ENCODE results near the gene CARD18. TPM values are rescaled to one million over a fixed set of nuclear protein-coding genes. Genes with fewer than 3 reads are reported as not detected.
"Not testable (repeated sequence)": the region's sequence is repeated elsewhere in the genome, so short reads cannot be mapped to it uniquely, and the experiment has no call there.

Gene CARD18
- total RNA-seq, 1 experiment from 2014 or later = 8.1 TPM

- no peaks in the 10 kb centered on the region for H3K36me3 ChIP-seq (ENCODE audit: control insufficient read depth, insufficient read depth, low read length)
- H3K27me3 ChIP-seq (ENCODE audit: control insufficient read depth, insufficient read depth, low read length) = no peaks in the 10 kb centered on the region
- CTCF ChIA-PET = no interaction called here
- H3K27ac ChIP-seq (ENCODE audit: low read length) = no peak overlapping the region
- POLR2A ChIA-PET = no interaction called here
- no peaks in the 10 kb centered on the region for H3K4me1 ChIP-seq (ENCODE audit: control insufficient read depth, insufficient read depth, low read length)
- in situ Hi-C loops (cut with HindIII; ENCODE audit: low pct_unique_long_range_greater_than_20kb, low sequenced_read_pairs) (no loop called here), intact Hi-C loops (cut with micrococcal nuclease; ENCODE audit: unreplicated experiment) (no loop called here)
- no peak for DNase-seq (ENCODE audit: low read depth, low spot score)
- no TSS peak for BruUV-seq (replicated peaks)
- TF ChIP-seq REST (IDR thresholded peaks at IDR 0.05; ENCODE audit: insufficient read depth in 1 of 2, low read depth in 2 of 2, low read length in 1 of 2) (no peak), POLR2AphosphoS5 (IDR thresholded peaks at IDR 0.05; ENCODE audit: low read depth, low read length) (no peak)
- ATAC-seq = no peak
- no peaks in the 10 kb centered on the region for H3K9me3 ChIP-seq (ENCODE audit: control insufficient read depth, insufficient read depth, low read depth, low read length)
- no peak overlapping the region for H3K4me3 ChIP-seq (ENCODE audit: low read depth in 2 of 2, low read length in 2 of 2)
These were observed 30.2 kb downstream of the CARD18 start for GRCh38 chr11:105109321-105109720.

- Histone ChIP-seq H3K27me3 (ENCODE audit: control insufficient read depth, insufficient read depth, low read length) (no peaks in the 10 kb centered on the region), H3K27ac (ENCODE audit: low read length) (no peak overlapping the region), H3K4me1 (ENCODE audit: control insufficient read depth, insufficient read depth, low read length) (no peaks in the 10 kb centered on the region), H3K36me3 (ENCODE audit: control insufficient read depth, insufficient read depth, low read length) (no peaks in the 10 kb centered on the region), H3K4me3 (ENCODE audit: low read depth in 2 of 2, low read length in 2 of 2) (no peak overlapping the region), H3K9me3 (ENCODE audit: control insufficient read depth, insufficient read depth, low read depth, low read length) (no peaks in the 10 kb centered on the region)
- ATAC-seq = no peak
- intact Hi-C loops (cut with micrococcal nuclease; ENCODE audit: unreplicated experiment) (no loop called here), in situ Hi-C loops (cut with HindIII; ENCODE audit: low pct_unique_long_range_greater_than_20kb, low sequenced_read_pairs) (no loop called here)
- POLR2A ChIA-PET = no interaction called here
- CTCF ChIA-PET = no interaction called here
- TF ChIP-seq, protein P1, sequence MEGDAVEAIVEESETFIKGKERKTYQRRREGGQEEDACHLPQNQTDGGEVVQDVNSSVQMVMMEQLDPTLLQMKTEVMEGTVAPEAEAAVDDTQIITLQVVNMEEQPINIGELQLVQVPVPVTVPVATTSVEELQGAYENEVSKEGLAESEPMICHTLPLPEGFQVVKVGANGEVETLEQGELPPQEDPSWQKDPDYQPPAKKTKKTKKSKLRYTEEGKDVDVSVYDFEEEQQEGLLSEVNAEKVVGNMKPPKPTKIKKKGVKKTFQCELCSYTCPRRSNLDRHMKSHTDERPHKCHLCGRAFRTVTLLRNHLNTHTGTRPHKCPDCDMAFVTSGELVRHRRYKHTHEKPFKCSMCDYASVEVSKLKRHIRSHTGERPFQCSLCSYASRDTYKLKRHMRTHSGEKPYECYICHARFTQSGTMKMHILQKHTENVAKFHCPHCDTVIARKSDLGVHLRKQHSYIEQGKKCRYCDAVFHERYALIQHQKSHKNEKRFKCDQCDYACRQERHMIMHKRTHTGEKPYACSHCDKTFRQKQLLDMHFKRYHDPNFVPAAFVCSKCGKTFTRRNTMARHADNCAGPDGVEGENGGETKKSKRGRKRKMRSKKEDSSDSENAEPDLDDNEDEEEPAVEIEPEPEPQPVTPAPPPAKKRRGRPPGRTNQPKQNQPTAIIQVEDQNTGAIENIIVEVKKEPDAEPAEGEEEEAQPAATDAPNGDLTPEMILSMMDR (IDR thresholded peaks at IDR 0.05) = no peak
- TF ChIP-seq SIN3A (IDR thresholded peaks at IDR 0.05; ENCODE audit: borderline replicate concordance, insufficient read depth, low read depth, low read length) (no peak), POLR2AphosphoS5 (IDR thresholded peaks at IDR 0.05; ENCODE audit: low read depth, low read length) (no peak), REST (IDR thresholded peaks at IDR 0.05; ENCODE audit: insufficient read depth in 1 of 2, low read depth in 2 of 2, low read length in 1 of 2) (no peak), TCF7L2 (IDR thresholded peaks at IDR 0.05; ENCODE audit: low read depth, low read length) (no peak)
- BruUV-seq (replicated peaks) = no TSS peak
- no peak for DNase-seq (ENCODE audit: low read depth, low spot score)
These were observed 31.3 kb downstream of the CARD18 start for GRCh38 chr11:105108247-105108646.

- H3K4me3 ChIP-seq (ENCODE audit: low read depth in 2 of 2, low read length in 2 of 2); H3K4me1 ChIP-seq (ENCODE audit: control insufficient read depth, insufficient read depth, low read length); H3K27me3 ChIP-seq (ENCODE audit: control insufficient read depth, insufficient read depth, low read length); H3K27ac ChIP-seq (ENCODE audit: low read length); POLR2A ChIA-PET; ATAC-seq; CTCF ChIA-PET; BruUV-seq (replicated peaks); H3K36me3 ChIP-seq (ENCODE audit: control insufficient read depth, insufficient read depth, low read length); in situ Hi-C loops (cut with HindIII; ENCODE audit: low pct_unique_long_range_greater_than_20kb, low sequenced_read_pairs); H3K9me3 ChIP-seq (ENCODE audit: control insufficient read depth, insufficient read depth, low read depth, low read length); DNase-seq (ENCODE audit: low read depth, low spot score): not testable (repeated sequence)
- intact Hi-C loops (cut with micrococcal nuclease; ENCODE audit: unreplicated experiment) = loop anchor here (2.0 kb wide), 1 partner anchor 31 kb away; no protein-coding TSS in a partner anchor
These were observed 32.2 kb downstream of the CARD18 start for GRCh38 chr11:105107226-105107825.

Data from Panc1 (cell line).